ENCODE measurements around the gene PDE6C.

DNA sequence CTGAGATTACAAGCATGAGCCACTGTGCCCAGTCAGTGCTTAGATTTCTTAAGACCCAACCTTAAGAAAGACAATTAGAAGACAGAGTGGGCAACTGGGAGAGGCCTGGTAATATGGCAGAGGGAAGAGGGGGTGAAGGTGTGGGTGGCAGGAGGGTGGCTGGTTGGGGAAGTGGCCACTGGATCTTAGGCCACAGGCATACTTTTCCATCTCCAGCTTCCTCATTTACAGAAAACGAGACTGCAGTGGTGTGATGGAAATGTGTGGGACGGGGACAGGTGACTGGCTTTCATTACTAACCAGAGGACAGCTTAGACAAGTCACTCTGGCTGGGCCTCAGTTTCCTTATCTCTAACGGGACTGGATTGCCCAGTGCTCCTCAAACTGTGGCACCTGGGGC, 46.9 kb upstream of the PDE6C start:
- no peak for TF ChIP-seq CTCF (conservative IDR thresholded peaks at IDR 0.05)
- TF ChIP-seq ZFX (IDR thresholded peaks at IDR 0.05): no peak

All from C4-2B (cell line).